Hematopoietic multipotent progenitor cell treated with erythropoietin and hydrocortisone succinate and interleukin-3 and kit ligand, for 17 days (in vitro differentiated cells): ENCODE results near the gene OCIAD1.

Source experiments
- DNase-seq: peaks from one replicate; pipeline ENCODE4 v3.0.0-alpha.2; 2015; ENCODE audit warnings: low spot score

OCIAD1 gene

DNA sequence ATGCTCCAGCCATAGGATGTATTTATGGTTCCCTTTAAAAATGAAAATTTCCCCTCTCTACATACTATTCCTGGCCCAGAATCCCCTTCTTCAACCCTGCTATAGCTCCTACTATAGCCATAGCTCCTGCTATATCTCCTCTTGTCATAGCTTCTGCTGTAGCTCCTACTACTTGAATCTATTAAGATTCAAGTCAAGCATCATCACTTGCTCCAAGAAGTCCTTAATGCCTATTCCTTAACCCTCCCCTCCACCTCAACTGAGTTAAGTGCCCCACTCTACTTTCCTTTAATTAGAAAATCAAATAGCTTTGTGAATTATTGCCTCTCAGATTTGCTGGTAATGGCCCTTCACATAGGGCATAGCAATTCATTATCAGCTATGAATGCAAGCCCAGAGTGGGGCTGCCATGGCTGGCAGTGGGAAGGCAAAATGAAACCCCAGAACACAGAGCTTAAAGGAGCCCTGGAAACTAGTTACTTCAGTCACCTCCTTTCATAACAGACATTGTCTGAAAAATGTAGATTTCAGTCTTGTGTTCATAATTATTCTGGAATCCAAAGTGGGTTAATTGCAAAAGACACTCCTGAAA, 60.2 kb downstream of the OCIAD1 start:
- DNase-seq: no peak

DNA sequence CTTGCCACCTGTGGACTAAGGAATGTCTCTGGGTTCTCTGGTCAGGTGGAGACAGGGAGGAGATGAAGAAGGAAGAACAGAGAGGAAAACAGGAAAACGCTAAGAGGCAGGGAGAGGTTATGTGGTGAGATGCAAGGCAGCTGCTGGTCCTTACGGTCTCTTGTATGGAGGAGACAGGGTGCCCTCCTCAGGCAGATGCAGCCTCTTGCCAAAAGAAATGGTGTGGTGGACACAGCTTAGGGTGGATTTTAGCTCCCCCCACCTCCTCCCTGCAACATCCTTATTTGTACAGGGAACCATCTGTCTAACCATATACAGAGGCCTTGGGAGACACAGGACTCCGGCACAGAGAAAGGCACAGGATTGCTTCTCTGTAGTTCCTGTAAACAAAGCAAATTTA, 66.0 kb downstream of the OCIAD1 start:
- DNase-seq: no peak

DNA sequence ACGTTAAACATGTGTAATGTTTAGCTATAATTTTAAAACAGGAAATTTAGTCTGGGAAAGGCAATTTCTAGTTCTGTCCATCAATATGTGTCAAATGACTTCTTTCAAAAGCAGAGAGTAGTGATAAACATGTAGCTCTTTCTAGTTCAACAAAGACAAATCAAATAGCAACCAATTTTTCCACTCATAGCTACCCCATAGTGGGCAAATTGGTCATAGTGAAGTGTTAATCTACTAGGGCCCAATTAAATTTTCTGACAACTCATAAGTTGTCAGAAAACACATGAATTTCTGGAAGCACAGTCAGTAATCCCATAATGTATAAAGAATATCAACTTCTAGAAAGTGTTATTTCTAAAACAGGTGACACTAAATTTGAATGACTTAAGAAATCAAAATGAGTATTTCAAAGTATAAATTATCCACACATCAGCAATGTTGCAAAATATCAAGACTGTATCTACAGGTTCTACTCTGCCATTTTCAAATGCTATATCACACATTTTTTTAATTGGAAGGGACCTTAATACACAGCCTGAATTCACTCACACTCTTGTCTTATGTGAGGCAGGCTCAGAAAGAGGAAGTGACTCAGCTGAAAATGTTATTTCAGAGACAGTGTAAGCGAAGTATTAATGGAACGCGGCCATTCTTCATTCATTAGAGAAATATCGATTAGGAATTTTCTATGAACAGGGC, 68.0 kb downstream of the OCIAD1 start:
- DNase-seq: no peak

DNA sequence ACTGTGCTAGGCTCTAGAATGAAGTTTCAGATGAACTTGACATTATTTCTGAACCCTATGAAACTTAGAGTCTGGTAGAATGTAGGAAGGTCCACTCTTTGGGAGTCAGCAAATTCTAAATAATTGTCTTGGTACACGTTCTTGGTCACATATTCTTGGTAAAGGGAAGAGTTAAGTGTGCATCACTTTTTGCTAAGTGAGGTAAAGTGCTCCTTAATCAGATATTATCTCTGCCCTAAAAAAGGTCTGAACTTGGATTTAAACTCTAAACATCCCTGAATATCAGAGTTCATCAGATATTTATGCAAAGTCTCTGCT, 68.5 kb downstream of the OCIAD1 start:
- DNase-seq: no peak

GRCh38 chr4:48899950-48900349, 69.1 kb downstream of the OCIAD1 start:
- DNase-seq: no peak

DNA sequence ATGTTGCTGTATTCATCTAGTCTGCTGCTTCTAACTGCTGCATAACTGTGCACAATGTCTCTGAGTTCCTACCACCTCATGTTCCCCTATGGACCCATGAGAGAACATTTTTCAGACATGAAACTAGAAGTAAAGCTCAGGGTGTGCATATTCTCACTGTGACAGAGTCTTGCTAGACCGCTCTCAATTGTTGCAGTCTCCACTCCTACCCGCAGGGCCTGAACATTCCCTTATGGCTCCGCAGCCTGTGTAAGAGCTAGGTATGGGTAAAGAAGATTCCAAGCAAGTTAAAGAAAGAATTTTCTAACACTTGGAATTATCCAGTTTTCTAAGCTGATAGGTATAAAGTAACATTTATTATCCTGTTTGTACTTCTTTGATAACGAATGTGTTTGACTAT, 70.3 kb downstream of the OCIAD1 start:
- no peak for DNase-seq

- no peak for DNase-seq
These were observed 71.4 kb downstream of the OCIAD1 start for GRCh38 chr4:48902266-48902665.

GRCh38 chr4:48904101-48904500, 73.2 kb downstream of the OCIAD1 start:
- no peak for DNase-seq

- DNase-seq: no peak
These were observed 73.8 kb downstream of the OCIAD1 start for GRCh38 chr4:48904541-48905142.

DNA sequence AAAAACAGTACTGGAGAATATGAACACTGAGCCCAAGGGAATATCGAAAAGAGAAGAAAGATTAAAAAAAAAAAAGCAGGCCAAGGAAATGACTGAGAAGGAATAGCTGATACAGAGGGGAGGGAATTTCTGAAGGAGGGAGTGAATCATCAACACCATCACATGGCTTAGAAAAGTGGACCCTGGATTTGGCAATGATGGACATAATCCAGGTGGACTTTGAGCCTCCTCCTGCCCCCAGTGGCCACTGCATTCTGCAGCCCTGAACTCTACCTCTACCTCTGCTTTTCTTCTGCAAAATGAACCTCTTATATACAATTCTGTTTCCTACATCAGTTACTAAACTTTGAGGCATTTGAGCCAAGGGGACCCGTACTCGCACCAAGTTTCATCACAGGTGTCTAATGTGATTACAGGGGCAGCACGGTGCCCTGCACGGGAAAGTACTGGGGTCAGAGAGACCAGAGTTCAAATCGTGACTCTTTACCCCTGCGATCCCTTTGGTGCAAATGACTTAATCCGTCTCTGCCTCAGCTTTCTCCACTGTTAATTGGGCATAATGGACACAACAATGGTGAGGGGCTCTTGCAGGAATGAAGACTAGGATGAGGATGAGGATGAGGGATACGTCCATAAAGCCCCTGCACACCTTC, 74.6 kb downstream of the OCIAD1 start:
- no peak for DNase-seq

GRCh38 chr4:48906206-48907173, 75.6 kb downstream of the OCIAD1 start, which contains the start of gene OCIAD2:
Gene OCIAD2 (minus strand): TSS chr4:48906774. CDS start chr4:48904549, 2,225 bp downstream.
- peak; percentile 32 for DNase-seq

DNA sequence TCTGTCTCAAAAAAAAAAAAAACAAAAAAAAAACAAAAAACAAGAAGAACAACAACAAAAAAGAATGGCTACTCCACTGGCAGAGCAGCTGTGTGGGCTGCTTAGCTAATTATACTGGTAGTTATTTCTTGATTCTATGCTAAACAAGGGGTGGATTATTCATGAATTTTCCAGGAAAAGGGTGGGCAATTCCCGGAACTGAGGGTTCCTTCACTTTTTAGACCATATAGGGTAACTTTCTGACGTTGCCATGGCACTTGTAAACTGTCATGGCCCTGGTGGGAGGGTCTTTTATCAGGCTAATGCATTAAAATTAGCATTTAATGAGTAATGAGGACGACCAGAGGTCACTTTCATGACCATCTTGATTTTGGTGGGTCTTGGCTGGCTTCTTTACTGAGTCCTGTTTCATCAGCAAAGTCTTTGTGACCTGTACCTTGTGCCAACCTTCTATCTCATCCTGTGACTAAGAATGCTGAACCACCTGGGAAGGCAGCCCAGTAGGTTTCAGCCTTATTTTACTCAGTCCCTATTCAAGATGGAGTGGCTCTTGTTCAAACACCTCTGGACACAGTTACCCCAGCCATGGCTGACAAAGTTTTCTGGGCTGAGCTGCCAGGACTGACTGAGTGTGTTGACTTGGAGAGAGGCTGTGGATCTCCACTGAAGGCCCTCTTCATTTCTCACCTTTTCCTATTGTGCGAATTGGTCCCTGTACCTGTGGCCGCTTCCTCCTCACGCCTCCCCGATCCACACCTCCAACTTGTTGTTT, 77.0 kb downstream of the OCIAD1 start:
- DNase-seq: no peak

- no peak for DNase-seq
These were observed 77.8 kb downstream of the OCIAD1 start for GRCh38 chr4:48908687-48909086.

DNA sequence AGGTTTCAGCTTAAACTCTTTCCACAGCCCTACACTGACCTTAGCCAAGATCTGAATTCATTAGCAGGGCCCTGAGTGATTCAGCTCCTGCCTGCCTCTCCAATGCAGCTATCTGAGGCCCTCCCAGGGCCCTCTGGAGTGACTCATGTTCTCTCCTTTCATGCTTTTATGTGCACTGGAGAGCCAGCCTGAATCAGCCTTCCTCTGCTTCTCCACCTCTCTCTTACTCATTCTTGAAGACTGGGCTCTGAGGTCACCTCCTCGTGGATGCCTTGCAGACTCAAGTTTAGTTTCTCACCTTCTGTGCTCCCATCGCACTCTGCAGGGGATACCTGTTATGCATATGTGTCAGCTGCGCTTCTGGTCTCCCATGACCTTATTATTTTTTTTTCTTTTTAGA, 78.8 kb downstream of the OCIAD1 start:
- no peak for DNase-seq

DNA sequence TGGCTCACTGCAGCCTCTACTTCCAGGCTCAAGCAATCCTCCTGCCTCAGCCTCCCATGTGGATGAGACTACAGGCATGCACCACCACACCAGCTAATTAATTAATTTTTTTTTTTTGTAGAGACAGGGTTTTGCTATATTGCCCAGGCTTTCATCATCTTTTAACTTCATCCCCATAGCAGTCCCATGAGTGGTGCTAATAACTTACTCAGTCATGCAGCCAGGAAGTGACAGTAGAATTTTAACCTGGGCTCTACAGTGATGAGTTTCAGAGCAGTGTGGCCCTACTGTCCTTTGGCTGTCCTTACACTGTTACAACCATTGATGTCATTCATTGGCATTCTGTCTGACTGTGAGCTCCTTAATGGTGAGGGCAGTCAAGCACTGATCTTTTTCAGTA, 79.6 kb downstream of the OCIAD1 start:
- DNase-seq: no peak
